HG03196 (cell line): ENCODE results near the gene TBC1D2B.

Experiments
- ATAC-seq: cut with Tn5 transposase; IDR thresholded peaks from one replicate; pipeline ENCODE4 v1.9.1; 2021; ENCODE audit not compliant: unreplicated experiment

TBC1D2B gene

GRCh38 chr15:78073046-78073787 lies 4.3 kb downstream of the TBC1D2B start:
- ATAC-seq, result no peak

DNA sequence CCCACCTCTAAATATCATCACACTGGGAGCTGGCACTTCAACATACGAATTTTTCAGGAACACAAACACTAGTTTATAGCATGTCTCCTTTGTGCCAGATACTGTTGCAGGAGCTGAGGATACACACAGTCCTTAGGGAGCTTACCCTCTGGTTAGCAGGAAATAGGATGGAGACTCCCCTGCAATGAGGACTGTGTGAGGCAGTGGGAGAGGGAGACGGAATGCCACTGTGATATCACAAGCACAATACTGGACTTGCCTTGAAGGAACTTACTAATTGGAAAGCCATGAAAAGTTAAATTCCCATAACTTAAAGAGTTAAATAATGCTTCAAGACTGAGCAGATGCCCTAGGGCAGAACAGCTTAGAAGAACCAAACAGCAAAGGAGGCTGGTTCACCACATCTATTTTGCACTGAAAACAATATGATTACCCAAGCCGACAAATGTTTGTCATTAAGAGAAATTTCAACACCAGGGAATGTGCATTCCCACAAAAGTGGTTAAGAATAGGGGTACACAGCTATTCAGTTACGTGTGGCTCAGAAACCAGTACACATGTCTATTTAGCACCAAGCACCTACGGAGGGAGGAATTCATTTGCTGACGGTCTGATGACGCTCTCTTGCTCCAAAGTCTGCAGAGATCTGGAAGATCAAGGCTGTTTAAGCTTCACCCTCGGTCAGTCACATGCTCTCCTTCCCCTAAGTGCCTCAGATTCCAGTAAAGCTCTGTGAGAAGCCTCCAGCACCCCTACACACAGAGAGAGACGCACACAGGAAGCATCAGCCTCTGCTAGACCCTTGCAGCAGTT lies 5.2 kb downstream of the TBC1D2B start:
- ATAC-seq, result no peak

- ATAC-seq, result no peak
These were observed 6.1 kb downstream of the TBC1D2B start for GRCh38 chr15:78071383-78071782.

DNA sequence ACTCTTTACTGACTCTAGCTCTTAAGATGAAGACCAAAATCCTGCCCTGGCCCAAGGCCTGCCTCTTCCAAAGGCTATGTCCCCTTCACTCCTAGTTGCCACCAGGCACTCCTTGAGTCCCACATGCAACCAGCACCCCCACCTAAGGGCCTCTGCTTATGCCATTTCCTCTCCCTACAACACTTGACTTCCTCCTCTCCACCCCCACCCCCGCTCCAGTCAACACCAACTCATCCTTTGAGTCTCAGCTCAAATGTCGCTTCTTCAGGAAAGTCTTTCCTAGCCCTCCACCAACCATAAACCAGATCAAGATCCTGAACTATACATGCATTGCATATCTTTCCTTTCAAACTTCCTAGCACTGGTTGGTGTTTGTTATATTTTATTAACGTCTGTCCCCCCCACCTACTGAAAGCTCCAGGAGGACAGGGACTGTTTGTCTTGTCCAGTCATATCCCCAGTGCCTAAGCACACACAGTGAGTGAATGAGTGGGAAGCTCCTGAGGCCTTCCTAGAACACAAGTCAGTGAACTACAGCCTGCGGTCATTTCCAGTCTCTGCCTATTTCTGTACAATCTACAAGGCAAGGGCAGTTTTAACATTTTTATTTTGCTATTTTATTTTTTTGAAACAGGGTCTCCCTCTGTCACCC lies 7.3 kb downstream of the TBC1D2B start:
- no peak for ATAC-seq

- ATAC-seq, result no peak
These were observed 8.0 kb downstream of the TBC1D2B start for GRCh38 chr15:78069462-78070029.

DNA sequence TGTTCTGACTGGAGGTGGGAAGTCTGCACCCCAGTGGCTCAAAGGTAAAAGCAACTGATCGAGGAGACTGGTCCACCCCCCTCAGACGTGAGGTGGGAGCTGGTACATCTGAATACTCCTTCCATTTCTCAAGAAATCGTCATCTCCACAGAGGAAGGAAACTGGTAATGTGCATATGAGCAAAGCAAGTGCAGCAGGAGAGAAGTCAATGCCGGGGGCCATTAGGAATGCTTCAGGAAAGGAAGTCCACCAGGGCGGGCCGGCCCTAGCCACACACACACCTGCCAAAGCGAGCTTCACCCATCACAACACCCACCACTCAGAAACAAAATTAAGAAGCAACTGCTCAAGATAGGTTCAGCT lies 8.5 kb downstream of the TBC1D2B start:
- no peak for ATAC-seq

DNA sequence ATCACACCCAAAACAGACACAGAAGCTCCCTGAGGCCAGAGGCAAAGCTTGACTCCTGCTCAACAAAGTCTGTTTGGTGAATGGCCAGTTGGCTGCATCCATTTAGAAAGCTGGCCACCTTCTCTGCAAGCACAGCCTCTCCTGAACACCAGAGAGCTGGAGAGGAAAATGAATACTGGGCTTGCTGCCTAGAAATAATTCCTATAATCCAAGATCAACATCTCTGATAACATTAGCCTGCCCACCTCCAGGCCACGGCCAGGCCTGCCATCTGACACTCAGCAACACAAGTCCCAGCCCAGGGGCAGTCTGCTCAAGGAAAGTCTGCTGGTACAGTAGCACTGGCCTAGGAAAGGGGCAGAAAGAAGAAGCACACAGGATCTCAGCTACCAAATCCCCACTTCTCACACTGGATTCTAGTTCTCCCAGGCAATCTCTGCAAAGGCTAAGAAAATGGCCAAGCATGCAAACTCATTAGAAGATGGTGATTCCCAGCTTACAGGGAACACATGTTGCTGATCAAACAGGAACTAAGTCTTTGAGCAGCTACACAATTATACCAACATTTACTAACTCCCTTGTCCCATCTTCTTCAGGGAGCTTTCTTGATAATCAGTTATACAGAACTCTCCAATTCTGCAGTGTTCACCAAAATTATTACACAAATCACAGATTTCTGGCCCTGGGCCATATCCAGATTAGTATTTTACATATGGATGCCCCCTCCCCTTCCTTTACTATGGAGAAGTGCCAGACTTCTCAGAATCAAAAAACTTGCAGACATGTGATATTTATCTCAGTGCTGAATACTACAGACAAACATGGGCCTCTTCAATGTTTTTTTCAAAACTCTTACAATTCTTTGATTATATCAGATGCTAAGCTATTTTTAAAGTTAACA lies 9.9 kb downstream of the TBC1D2B start:
- ATAC-seq, result no peak

GRCh38 chr15:78065973-78066946 lies 11.3 kb downstream of the TBC1D2B start:
- ATAC-seq, result peak; percentile 35

GRCh38 chr15:78065284-78065872 lies 12.1 kb downstream of the TBC1D2B start:
- ATAC-seq, result no peak

GRCh38 chr15:78064544-78064943 lies 13.0 kb downstream of the TBC1D2B start:
- ATAC-seq, result no peak

DNA sequence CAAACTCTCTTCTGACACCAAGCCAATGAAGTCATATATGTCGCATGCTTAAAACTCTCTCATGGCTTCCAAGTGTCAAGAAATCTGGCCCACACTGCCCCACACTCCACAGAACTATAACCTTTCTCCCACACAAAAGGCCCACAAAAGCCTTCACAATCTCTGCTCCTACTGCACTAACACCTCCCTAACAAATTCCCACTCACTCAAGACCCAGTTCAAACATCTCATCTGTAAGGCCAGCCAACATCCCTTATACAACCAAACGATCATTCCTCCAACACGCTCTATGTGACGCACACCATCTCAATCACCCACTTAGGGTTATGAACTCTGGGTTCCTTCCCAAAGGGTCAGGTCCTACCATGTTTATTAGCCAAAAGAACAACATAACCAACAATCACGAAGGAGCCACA lies 13.5 kb downstream of the TBC1D2B start:
- no peak for ATAC-seq

DNA sequence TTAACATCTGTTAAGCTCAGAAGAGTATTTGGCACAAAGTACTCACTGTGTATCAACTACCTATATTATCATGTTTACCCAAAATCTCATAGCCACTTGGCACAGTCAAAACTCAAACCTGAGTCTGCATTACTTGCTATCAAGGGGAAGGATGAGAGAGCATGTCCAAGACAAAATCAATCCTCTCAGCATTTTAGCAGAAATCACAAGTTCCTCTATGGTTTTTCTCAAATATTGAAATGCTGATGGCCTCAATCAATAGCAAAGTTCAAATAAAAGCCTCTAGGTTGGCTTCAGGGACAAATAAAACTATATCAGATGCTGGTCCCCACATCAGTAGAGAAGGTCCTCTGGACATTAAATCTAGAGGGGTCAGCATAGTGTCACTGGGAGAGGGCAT lies 14.3 kb downstream of the TBC1D2B start:
- no peak for ATAC-seq

DNA sequence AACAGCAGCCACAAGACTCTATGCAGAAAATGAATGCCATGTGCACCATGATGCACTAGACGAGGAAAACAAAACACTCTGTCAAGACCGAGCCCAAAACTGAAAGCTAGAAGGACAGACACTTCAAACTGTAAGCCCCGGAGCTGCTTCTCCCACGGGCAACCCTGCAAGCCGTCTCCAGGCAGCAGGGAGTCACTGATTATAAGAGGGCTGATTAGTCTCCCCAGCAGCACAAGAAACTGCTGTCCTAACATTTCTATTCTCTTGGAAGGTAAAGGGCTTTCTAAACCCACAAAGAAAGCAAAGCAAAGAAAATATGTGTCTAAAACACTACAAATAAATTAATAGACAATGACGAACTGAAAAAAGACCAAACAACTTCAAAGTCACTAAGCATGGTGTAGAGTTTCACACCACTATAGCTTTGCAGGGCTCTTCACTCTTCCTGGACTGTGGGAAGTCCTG lies 15.5 kb downstream of the TBC1D2B start:
- ATAC-seq, result no peak

DNA sequence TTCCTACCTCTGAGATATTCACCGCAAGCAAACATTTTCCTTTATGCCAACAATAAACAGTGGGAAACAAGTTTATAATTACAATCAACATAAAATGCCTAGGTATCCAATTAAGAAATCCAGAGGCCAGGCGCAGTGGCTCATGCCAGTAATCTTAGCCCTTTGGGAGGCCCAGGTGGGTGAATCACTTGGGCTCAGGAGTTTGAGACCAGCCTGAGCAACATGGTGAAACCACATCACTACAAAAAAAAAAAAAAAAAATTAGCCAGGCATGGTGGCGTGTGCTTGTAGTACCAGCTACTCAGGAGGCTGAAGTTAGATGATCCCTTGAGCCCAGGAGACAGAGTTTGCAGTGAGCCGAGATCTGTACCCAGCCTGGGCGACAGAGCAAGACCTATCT lies 17.3 kb downstream of the TBC1D2B start:
- no peak for ATAC-seq

- no peak for ATAC-seq
These were observed 18.2 kb downstream of the TBC1D2B start for GRCh38 chr15:78059110-78059839.

- no peak for ATAC-seq
These were observed 19.0 kb downstream of the TBC1D2B start for GRCh38 chr15:78058401-78058935.

GRCh38 chr15:78057803-78058202 lies 19.7 kb downstream of the TBC1D2B start:
- no peak for ATAC-seq

- ATAC-seq, result no peak
These were observed 20.7 kb downstream of the TBC1D2B start for GRCh38 chr15:78056714-78057269.
